Activated CD8-positive, alpha-beta memory T cell treated with anti-CD3 and anti-CD28 coated beads, Interleukin-2, amount 10 ng/mL, durations not matched to agents 7 days and 5 days (primary cell): ENCODE results near the gene TBC1D9B. TPM values are rescaled to one million over a fixed set of nuclear protein-coding genes. Genes with fewer than 3 reads are reported as not detected.

Experiments
- ATAC-seq: fragments of 150-1000 bp; cut with Tn5 transposase; one replicate; pipeline ENCODE4 v1.10.0; 2021; ENCODE audit warnings: moderate library complexity
- CTCF ChIA-PET: fragments of 350-600 bp; sonication (Branson Sonifier 250); formaldehyde crosslinking; loops from one replicate; lab custom pipeline; 2021; ENCODE audit warnings: antibody characterized with exemption; lab: Charles Lee
- DNase-seq: peaks from one replicate; pipeline ENCODE4 v3.0.0-alpha.2; 2020
- H3K27ac Mint-ChIP-seq: one replicate; pipeline ENCODE4 v1.8.0; 2021; ENCODE audit warnings: mild to moderate bottlenecking, mixed read lengths
- H3K27me3 Mint-ChIP-seq: one replicate; pipeline ENCODE4 v1.8.0; 2021; ENCODE audit warnings: mixed read lengths
- H3K36me3 Mint-ChIP-seq: one replicate; pipeline ENCODE4 v1.8.0; 2021; ENCODE audit warnings: mild to moderate bottlenecking, mixed read lengths
- H3K4me1 Mint-ChIP-seq: one replicate; pipeline ENCODE4 v1.8.0; 2021; ENCODE audit warnings: mixed read lengths
- H3K4me3 Mint-ChIP-seq: one replicate; pipeline ENCODE4 v1.8.0; 2021; ENCODE audit warnings: mild to moderate bottlenecking, moderate library complexity, mixed read lengths
- H3K9me3 Mint-ChIP-seq: one replicate; pipeline ENCODE4 v1.8.0; 2022; ENCODE audit warnings: low read depth, mixed read lengths
- total RNA-seq, 2 experiments: library from RNA; stranded (reverse); gene quantifications; one replicate each; pipeline ENCODE4 v1.2.3, GENCODE V29; 2021

Gene TBC1D9B
- total RNA-seq, 2 experiments from 2014 or later, result 71.6 to 83.3 TPM

- H3K9me3 Mint-ChIP-seq, result no peaks in the 10 kb centered on the region
- H3K36me3 Mint-ChIP-seq, result peaks cover 66% of the 10 kb centered on the region
- ATAC-seq (no peak), DNase-seq (no peak)
- H3K27me3 Mint-ChIP-seq, result no peaks in the 10 kb centered on the region
- peaks cover 19% of the 10 kb centered on the region for H3K4me1 Mint-ChIP-seq
- CTCF ChIA-PET, result interaction anchor here (0.9 to 1.3 kb wide), 2 partner anchors 30 to 69 kb away, joined by 3 to 5 read pairs; no protein-coding TSS in a partner anchor
- H3K27ac Mint-ChIP-seq, result no peak overlapping the region
- H3K4me3 Mint-ChIP-seq, result no peak overlapping the region
These were observed 75.5 kb downstream of the TBC1D9B start for GRCh38 chr5:179832039-179832745.

- Mint-ChIP-seq H3K4me3 (no peak overlapping the region), H3K36me3 (peaks cover 63% of the 10 kb centered on the region), H3K27ac (peak overlapping the region; percentile 52), H3K4me1 (peaks cover 11% of the 10 kb centered on the region), H3K9me3 (no peaks in the 10 kb centered on the region), H3K27me3 (no peaks in the 10 kb centered on the region)
- no peak for ATAC-seq
- no peak for DNase-seq
- CTCF ChIA-PET, result interaction anchor here (1.3 to 1.6 kb wide), 2 partner anchors 26 to 29 kb away, joined by 4 to 5 read pairs; no protein-coding TSS in a partner anchor
These were observed 76.8 kb downstream of the TBC1D9B start for GRCh38 chr5:179830818-179831468.

DNA sequence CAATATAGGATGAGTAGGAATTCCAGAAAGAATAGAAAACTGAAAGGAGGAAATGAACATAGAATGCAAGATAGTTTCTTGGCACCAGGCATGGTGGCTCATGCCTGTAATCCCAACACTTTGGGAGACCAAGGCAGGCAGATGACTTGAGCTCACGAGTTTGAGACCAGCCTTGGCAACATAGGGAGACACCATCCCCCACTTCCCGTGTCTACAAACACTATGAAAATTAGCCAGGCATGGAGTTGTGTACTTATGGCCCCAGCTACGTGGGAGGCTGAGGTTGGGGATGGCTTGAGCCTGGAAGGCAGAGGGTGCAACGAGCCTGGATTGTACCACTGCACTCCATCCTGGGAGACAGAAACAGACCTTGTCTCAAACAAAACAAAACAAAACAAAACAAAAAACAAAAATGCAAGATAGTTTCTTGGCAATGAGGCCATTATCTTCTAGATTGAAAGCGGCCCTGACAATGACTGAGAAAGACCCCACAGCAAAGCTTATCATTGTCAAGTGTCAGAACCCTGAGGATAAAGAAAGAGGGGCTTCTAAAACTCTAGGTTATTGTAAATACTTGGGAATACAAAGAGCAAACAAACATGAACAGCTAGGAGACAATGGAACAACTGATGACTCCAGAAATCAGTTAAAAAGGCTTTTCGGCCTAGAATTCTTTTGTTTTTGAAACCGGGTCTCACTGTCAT lies 77.8 kb downstream of the TBC1D9B start:
- no peak overlapping the region for H3K4me3 Mint-ChIP-seq
- ATAC-seq, result no peak
- H3K27me3 Mint-ChIP-seq, result no peaks in the 10 kb centered on the region
- DNase-seq, result no peak
- CTCF ChIA-PET, result interaction anchor here (1.3 to 1.6 kb wide), 2 partner anchors 27 to 28 kb away, joined by 4 to 5 read pairs; no protein-coding TSS in a partner anchor
- no peak overlapping the region for H3K27ac Mint-ChIP-seq
- H3K9me3 Mint-ChIP-seq, result no peaks in the 10 kb centered on the region
- H3K36me3 Mint-ChIP-seq, result peaks cover 66% of the 10 kb centered on the region
- H3K4me1 Mint-ChIP-seq, result peaks cover 8% of the 10 kb centered on the region

- ATAC-seq (no peak), DNase-seq (no peak)
- no peaks in the 10 kb centered on the region for H3K9me3 Mint-ChIP-seq
- H3K27ac Mint-ChIP-seq, result peak overlapping the region; percentile 56
- peaks cover 72% of the 10 kb centered on the region for H3K36me3 Mint-ChIP-seq
- peaks cover 14% of the 10 kb centered on the region for H3K4me1 Mint-ChIP-seq
- CTCF ChIA-PET, result interaction anchor here (1.0 to 1.6 kb wide), 2 partner anchors 27 to 65 kb away, joined by 3 to 4 read pairs; no protein-coding TSS in a partner anchor
- H3K27me3 Mint-ChIP-seq, result no peaks in the 10 kb centered on the region
- H3K4me3 Mint-ChIP-seq, result no peak overlapping the region
These were observed 78.8 kb downstream of the TBC1D9B start for GRCh38 chr5:179828756-179829421.

DNA sequence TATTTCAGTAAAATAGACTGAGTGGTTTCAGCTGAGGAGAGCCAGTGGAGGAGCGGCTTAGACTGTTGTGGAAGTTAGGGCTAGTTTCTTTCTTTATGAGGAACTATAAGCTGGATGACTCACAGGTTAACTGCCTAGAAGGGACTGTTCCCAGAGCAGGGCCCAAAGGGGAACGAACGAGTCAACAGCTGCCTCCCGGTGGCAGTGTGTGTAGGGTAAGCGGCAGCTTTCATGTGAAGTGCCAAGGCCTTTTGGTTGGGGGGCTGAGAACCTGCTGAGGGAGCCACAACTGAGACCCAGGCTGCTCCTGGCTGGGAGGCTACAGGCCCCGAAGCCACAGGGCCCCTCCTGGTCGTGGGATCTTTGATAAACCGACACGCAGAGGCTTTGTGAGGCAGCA lies 80.0 kb downstream of the TBC1D9B start:
- H3K27ac Mint-ChIP-seq, result peak overlapping the region; percentile 7
- DNase-seq, result no peak
- ATAC-seq, result no peak

DNA sequence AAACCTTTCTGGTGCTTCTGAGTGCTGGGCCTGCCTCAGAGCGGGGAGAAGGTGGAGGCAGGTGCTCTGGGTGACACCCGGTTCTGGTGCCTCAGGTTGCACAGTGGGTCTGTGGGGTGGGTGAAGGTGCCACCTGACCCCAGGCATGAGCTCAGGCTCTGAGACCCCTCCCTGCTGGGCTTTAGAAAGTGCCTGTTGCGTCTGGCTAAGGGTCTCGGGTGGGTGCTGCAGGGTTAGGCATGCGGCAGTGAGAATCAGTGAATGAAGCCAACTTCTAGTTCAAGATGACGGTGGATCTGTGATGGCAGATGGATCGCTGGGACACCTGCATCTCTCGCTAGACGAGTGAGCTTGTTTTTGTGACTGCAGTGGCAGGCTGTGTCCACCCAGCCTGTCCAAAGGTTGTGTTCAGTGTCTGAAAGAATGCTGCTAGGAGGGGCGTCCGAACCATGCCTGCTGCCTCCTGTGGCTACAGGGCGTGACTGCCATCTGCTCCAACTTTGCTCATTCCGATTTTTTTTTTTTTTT lies 82.0 kb downstream of the TBC1D9B start:
- Mint-ChIP-seq H3K27me3 (no peaks in the 10 kb centered on the region), H3K9me3 (no peaks in the 10 kb centered on the region), H3K4me1 (peaks cover 30% of the 10 kb centered on the region), H3K27ac (no peak overlapping the region), H3K4me3 (no peak overlapping the region), H3K36me3 (peaks cover 67% of the 10 kb centered on the region)
- CTCF ChIA-PET, result no interaction called here
- ATAC-seq (no peak), DNase-seq (no peak)

More for the DNA sequence above, 80.0 kb downstream of the TBC1D9B start:
- no peaks in the 10 kb centered on the region for H3K27me3 Mint-ChIP-seq
- H3K9me3 Mint-ChIP-seq, result no peaks in the 10 kb centered on the region
- peaks cover 21% of the 10 kb centered on the region for H3K4me1 Mint-ChIP-seq
- H3K36me3 Mint-ChIP-seq, result peaks cover 74% of the 10 kb centered on the region
- H3K4me3 Mint-ChIP-seq, result no peak overlapping the region
- CTCF ChIA-PET, result no interaction called here

DNA sequence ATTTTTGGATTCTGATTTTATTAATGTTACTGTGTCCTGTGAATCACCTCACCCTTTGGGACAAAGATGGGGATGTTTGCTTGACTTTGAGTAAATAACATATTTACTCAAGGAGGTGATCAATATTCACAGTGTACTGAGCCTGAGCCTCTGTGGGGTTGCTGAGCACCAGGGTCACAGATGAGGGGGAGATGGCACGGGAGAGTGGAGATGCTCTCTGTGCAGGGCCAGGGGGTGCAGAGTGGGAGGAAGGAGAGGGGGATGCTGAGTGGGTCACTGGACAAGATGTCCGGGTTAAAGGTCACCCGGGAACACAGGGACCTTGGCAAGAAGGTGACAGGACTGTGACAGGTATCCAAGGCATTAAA lies 83.0 kb downstream of the TBC1D9B start:
- CTCF ChIA-PET, result interaction anchor here (1.1 kb wide), 1 partner anchor 23 kb away, joined by 3 read pairs; no protein-coding TSS in a partner anchor
- H3K27me3 Mint-ChIP-seq, result no peaks in the 10 kb centered on the region
- H3K9me3 Mint-ChIP-seq, result no peaks in the 10 kb centered on the region
- ATAC-seq (no peak), DNase-seq (no peak)
- peaks cover 37% of the 10 kb centered on the region for H3K4me1 Mint-ChIP-seq
- H3K27ac Mint-ChIP-seq, result no peak overlapping the region
- H3K4me3 Mint-ChIP-seq, result no peak overlapping the region
- peaks cover 59% of the 10 kb centered on the region for H3K36me3 Mint-ChIP-seq

- no peaks in the 10 kb centered on the region for H3K9me3 Mint-ChIP-seq
- no peak for DNase-seq
- CTCF ChIA-PET, result interaction anchor here (1.1 kb wide), 1 partner anchor 22 kb away, joined by 3 read pairs; no protein-coding TSS in a partner anchor
- H3K27me3 Mint-ChIP-seq, result no peaks in the 10 kb centered on the region
- no peak for ATAC-seq
- no peak overlapping the region for H3K4me3 Mint-ChIP-seq
- H3K4me1 Mint-ChIP-seq, result peaks cover 40% of the 10 kb centered on the region
- H3K36me3 Mint-ChIP-seq, result peaks cover 53% of the 10 kb centered on the region
- H3K27ac Mint-ChIP-seq, result no peak overlapping the region
These were observed 83.6 kb downstream of the TBC1D9B start for GRCh38 chr5:179823937-179824744.

GRCh38 chr5:179822444-179822990 lies 85.2 kb downstream of the TBC1D9B start:
- Mint-ChIP-seq H3K27ac (peak overlapping the region; percentile 97), H3K4me1 (peaks cover 51% of the 10 kb centered on the region), H3K4me3 (peak overlapping the region; percentile 92), H3K27me3 (no peaks in the 10 kb centered on the region), H3K9me3 (no peaks in the 10 kb centered on the region), H3K36me3 (peaks cover 40% of the 10 kb centered on the region)
- DNase-seq (no peak), ATAC-seq (no peak)
- CTCF ChIA-PET, result interaction anchor here (0.7 to 1.5 kb wide), 4 partner anchors 20 to 164 kb away, joined by 3 to 6 read pairs (median 4); partner anchors contain the start of gene LTC4S

DNA sequence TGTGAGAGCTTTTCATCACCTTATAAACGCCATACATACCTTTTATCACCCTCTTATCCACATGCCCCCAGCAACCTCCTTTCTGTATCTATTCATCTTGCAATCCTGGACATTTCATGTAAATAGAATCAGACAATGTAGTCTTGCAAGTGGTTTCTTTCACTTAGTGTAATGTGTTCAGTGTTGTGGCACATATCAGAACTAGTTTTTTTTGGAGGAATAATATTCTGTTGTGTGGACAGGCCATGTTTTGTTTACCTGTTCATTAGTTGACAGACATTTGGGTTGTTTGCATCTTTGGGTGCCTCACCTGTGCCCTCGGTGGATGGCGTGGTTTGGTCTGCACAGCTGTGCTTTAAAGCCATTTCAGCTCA lies 85.7 kb downstream of the TBC1D9B start:
- Mint-ChIP-seq H3K27me3 (no peaks in the 10 kb centered on the region), H3K4me3 (peak overlapping the region; percentile 92), H3K9me3 (no peaks in the 10 kb centered on the region), H3K36me3 (peaks cover 38% of the 10 kb centered on the region), H3K27ac (peak overlapping the region; percentile 97), H3K4me1 (peaks cover 54% of the 10 kb centered on the region)
- DNase-seq (no peak), ATAC-seq (no peak)
- CTCF ChIA-PET, result interaction anchor here (0.9 to 1.5 kb wide), 3 partner anchors 20 to 58 kb away, joined by 3 to 6 read pairs (median 6); partner anchors contain the start of gene LTC4S

- CTCF ChIA-PET, result interaction anchor here (0.9 to 2.5 kb wide), 3 partner anchors 19 to 27 kb away, joined by 3 to 17 read pairs (median 6); partner anchors contain the start of gene LTC4S
- no peaks in the 10 kb centered on the region for H3K9me3 Mint-ChIP-seq
- peak overlapping the region; percentile 97 for H3K27ac Mint-ChIP-seq
- no peaks in the 10 kb centered on the region for H3K27me3 Mint-ChIP-seq
- peaks cover 51% of the 10 kb centered on the region for H3K4me1 Mint-ChIP-seq
- ATAC-seq (peak; percentile 70), DNase-seq (peak; percentile 94)
- H3K4me3 Mint-ChIP-seq, result peak overlapping the region; percentile 92
- H3K36me3 Mint-ChIP-seq, result peaks cover 34% of the 10 kb centered on the region
These were observed 86.2 kb downstream of the TBC1D9B start for GRCh38 chr5:179821298-179822058.
